ENCODE results near the gene STIM1.

GRCh38 chr11:4068962-4069361, 213.5 kb downstream of the STIM1 start:
- no peak for TF ChIP-seq CTCF (conservative IDR thresholded peaks at IDR 0.05)
- no peak for TF ChIP-seq EZH2 (IDR thresholded peaks at IDR 0.05; ENCODE audit: low read depth)
